OCI-LY7 (cell line): ENCODE results near the gene CFHR5. TPM values are rescaled to one million over a fixed set of nuclear protein-coding genes. Genes with fewer than 3 reads are reported as not detected.

Experiments
- BruUV-seq: library from RNA; stranded (reverse); fragments of 400-500 nt; replicated peaks from 2 replicates; lab custom pipeline; 2021; lab: Mats Ljungman, UMichigan
- CTCF ChIA-PET: fragments of 300-600 bp; sonication (Branson Sonifier 250); formaldehyde crosslinking; loops from one replicate; lab custom pipeline; 2022; ENCODE audit warnings: antibody characterized with exemption; ENCODE audit not compliant: unreplicated experiment; lab: Charles Lee
- POLR2A ChIA-PET: fragments of 300-600 bp; sonication (Branson Sonifier 250); formaldehyde crosslinking; loops from one replicate; lab custom pipeline; 2022; ENCODE audit warnings: antibody characterized with exemption; lab: Charles Lee
- DNase-seq: peaks from one replicate; pipeline ENCODE4 v3.0.0-alpha.2; 2015; ENCODE audit warnings: low spot score
- H2AFZ ChIP-seq: fragments of 200-600 bp; sonication (generic), shearing (Covaris generic); 2 replicates; pipeline ENCODE4 v1.6.1; 2014; ENCODE audit warnings: mild to moderate bottlenecking, antibody characterized with exemption, low read length, moderate library complexity
- H3K27ac ChIP-seq: fragments of 200-600 bp; sonication (generic); 2 replicates; pipeline ENCODE4 v1.5.1; 2014; ENCODE audit warnings: mixed run types, low read depth, mild to moderate bottlenecking, moderate library complexity, low read length, inconsistent platforms; ENCODE audit not compliant: poor library complexity, severe bottlenecking
- H3K36me3 ChIP-seq: fragments of 200-600 bp; sonication (generic); 2 replicates; pipeline ENCODE4 v1.6.1; 2014; ENCODE audit warnings: mild to moderate bottlenecking, antibody characterized with exemption, low read length, moderate library complexity, mixed read lengths; ENCODE audit not compliant: insufficient read depth
- H3K4me1 ChIP-seq: fragments of 200-600 bp; sonication (generic); 2 replicates; pipeline ENCODE4 v1.5.1; 2014; ENCODE audit warnings: mild to moderate bottlenecking, low read length; ENCODE audit not compliant: insufficient read depth, poor library complexity, severe bottlenecking
- H3K4me2 ChIP-seq: fragments of 200-600 bp; sonication (generic); 2 replicates; pipeline ENCODE4 v1.6.1; 2014; ENCODE audit warnings: mild to moderate bottlenecking, low read length
- H3K4me3 ChIP-seq: fragments of 200-600 bp; sonication (generic); 2 replicates; pipeline ENCODE4 v1.5.1; 2014; ENCODE audit warnings: mild to moderate bottlenecking, low read depth, low read length; ENCODE audit not compliant: poor library complexity, severe bottlenecking
- H3K79me2 ChIP-seq: fragments of 200-600 bp; sonication (generic); 2 replicates; pipeline ENCODE4 v1.6.1; 2016; ENCODE audit warnings: low read depth, mild to moderate bottlenecking, low read length, moderate library complexity, mixed read lengths; ENCODE audit not compliant: insufficient read depth
- H3K9me2 ChIP-seq: fragments of 200-600 bp; sonication (generic); 2 replicates; pipeline ENCODE4 v1.6.1; 2016; ENCODE audit warnings: mild to moderate bottlenecking, low read length, mixed read lengths; ENCODE audit not compliant: insufficient read depth
- H3K9me3 ChIP-seq: fragments of 200-600 bp; sonication (generic); 2 replicates; pipeline ENCODE4 v1.6.1; 2014; ENCODE audit warnings: mild to moderate bottlenecking, mixed run types, low read length, mixed read lengths
- H4K20me1 ChIP-seq: fragments of 200-600 bp; sonication (generic); 2 replicates; pipeline ENCODE4 v1.6.1; 2014; ENCODE audit warnings: mild to moderate bottlenecking, antibody characterized with exemption, low read length, moderate library complexity, mixed read lengths; ENCODE audit not compliant: insufficient read depth
- EZH2phosphoT487 ChIP-seq: fragments of 200-600 bp; sonication (generic); IDR thresholded peaks from 2 replicates; pipeline ENCODE4 v1.6.1; 2018; ENCODE audit warnings: low read depth, borderline replicate concordance, mild to moderate bottlenecking, mixed run types, antibody characterized with exemption, low read length, moderate library complexity, mixed read lengths
- intact Hi-C: fragments of 100-400 bp; cut with micrococcal nuclease; formaldehyde crosslinking; loops from one replicate; pipeline ENCODE4 v1.10.0; 2022; ENCODE audit not compliant: unreplicated experiment
- total RNA-seq, 2 experiments: library from RNA; depleted of rRNA in 1 of 2; stranded (reverse); fragments of >200 nt in 1 of 2; shearing (Covaris generic) in 1 of 2; gene quantifications; 2 replicates each; pipeline ENCODE4 v1.2.3, GENCODE V29; 2014 to 2022
- TF ChIP-seq, protein P1 (sequence below): fragments of 200-600 bp; sonication (generic); conservative IDR thresholded peaks from 2 replicates; pipeline ENCODE4 v1.5.1; 2014; ENCODE audit warnings: mild to moderate bottlenecking, antibody characterized with exemption, low read length, moderate library complexity, mixed read lengths

CFHR5 gene
- total RNA-seq, 2 experiments from 2014 or later, result not detected

- TF ChIP-seq EZH2phosphoT487, result no peak
- TF ChIP-seq, protein P1, sequence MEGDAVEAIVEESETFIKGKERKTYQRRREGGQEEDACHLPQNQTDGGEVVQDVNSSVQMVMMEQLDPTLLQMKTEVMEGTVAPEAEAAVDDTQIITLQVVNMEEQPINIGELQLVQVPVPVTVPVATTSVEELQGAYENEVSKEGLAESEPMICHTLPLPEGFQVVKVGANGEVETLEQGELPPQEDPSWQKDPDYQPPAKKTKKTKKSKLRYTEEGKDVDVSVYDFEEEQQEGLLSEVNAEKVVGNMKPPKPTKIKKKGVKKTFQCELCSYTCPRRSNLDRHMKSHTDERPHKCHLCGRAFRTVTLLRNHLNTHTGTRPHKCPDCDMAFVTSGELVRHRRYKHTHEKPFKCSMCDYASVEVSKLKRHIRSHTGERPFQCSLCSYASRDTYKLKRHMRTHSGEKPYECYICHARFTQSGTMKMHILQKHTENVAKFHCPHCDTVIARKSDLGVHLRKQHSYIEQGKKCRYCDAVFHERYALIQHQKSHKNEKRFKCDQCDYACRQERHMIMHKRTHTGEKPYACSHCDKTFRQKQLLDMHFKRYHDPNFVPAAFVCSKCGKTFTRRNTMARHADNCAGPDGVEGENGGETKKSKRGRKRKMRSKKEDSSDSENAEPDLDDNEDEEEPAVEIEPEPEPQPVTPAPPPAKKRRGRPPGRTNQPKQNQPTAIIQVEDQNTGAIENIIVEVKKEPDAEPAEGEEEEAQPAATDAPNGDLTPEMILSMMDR, result no peak
- CTCF ChIA-PET, result no interaction called here
- H3K4me2 ChIP-seq, result no peak overlapping the region
- intact Hi-C loops, result no loop called here
- no TSS peak for BruUV-seq
- H3K9me2 ChIP-seq, result no peaks in the 10 kb centered on the region
- DNase-seq, result no peak
- no peak overlapping the region for H3K4me3 ChIP-seq
- POLR2A ChIA-PET, result interaction anchor here (0.5 to 0.6 kb wide), 3 partner anchors 23 to 345 kb away, joined by 3 read pairs; no protein-coding TSS in a partner anchor
- no peaks in the 10 kb centered on the region for H3K4me1 ChIP-seq
- no peaks in the 10 kb centered on the region for H3K79me2 ChIP-seq
- H2AFZ ChIP-seq, result no peak overlapping the region
- 0 out of 2 replicates have a peak, but pooled peaks cover 8% of the 10 kb centered on the region for H3K9me3 ChIP-seq
- H3K36me3 ChIP-seq, result no peaks in the 10 kb centered on the region
- no peaks in the 10 kb centered on the region for H4K20me1 ChIP-seq
- no peak overlapping the region for H3K27ac ChIP-seq
These were observed 31.5 kb downstream of the CFHR5 start for GRCh38 chr1:197008861-197009260.

DNA sequence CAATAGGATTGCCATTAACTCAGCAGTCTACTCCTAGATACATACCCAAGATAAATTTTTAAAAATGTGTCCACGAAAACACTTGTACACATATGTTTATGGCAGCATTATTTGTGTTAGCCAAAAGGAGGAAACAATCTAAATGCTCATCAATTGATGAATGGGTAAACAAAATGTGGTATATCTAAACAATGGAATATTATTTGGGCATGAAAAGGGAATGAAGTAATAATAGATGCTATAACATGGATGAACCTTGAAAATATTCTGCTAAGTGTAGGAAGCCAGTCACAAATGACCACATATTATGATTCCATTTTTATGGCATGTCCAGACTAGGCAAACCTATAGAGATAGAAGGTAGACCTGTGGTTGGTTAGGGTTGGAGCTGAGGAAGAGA, 34.3 kb downstream of the CFHR5 start:
- H4K20me1 ChIP-seq, result no peaks in the 10 kb centered on the region
- no peaks in the 10 kb centered on the region for H3K9me2 ChIP-seq
- ChIA-PET POLR2A (no interaction called here), CTCF (no interaction called here)
- no peak overlapping the region for H3K4me3 ChIP-seq
- H3K4me1 ChIP-seq, result no peaks in the 10 kb centered on the region
- H3K27ac ChIP-seq, result no peak overlapping the region
- no peak overlapping the region for H3K4me2 ChIP-seq
- intact Hi-C loops, result no loop called here
- DNase-seq, result no peak
- H3K9me3 ChIP-seq, result 0 out of 2 replicates have a peak, but pooled peaks cover 8% of the 10 kb centered on the region
- BruUV-seq, result no TSS peak
- no peak overlapping the region for H2AFZ ChIP-seq
- no peak for TF ChIP-seq EZH2phosphoT487
- TF ChIP-seq, protein P1, result no peak
- H3K79me2 ChIP-seq, result no peaks in the 10 kb centered on the region
- H3K36me3 ChIP-seq, result no peaks in the 10 kb centered on the region

- ChIA-PET CTCF (no interaction called here), POLR2A (interaction anchor here (1.4 kb wide), 1 partner anchor 9 kb away, joined by 3 read pairs; no protein-coding TSS in a partner anchor)
- no peak for DNase-seq
- BruUV-seq, result no TSS peak
- Histone ChIP-seq H3K4me1 (no peaks in the 10 kb centered on the region), H3K4me3 (no peak overlapping the region), H3K27ac (no peak overlapping the region), H3K79me2 (no peaks in the 10 kb centered on the region), H3K9me3 (0 out of 2 replicates have a peak, but pooled peaks cover 8% of the 10 kb centered on the region), H3K9me2 (no peaks in the 10 kb centered on the region), H3K36me3 (no peaks in the 10 kb centered on the region), H4K20me1 (no peaks in the 10 kb centered on the region), H2AFZ (no peak overlapping the region), H3K4me2 (no peak overlapping the region)
- intact Hi-C loops, result no loop called here
- no peak for TF ChIP-seq EZH2phosphoT487
- TF ChIP-seq, protein P1, result no peak
These were observed 35.9 kb downstream of the CFHR5 start for GRCh38 chr1:197013234-197013633.
